Lung (tissue), 13 donors: ENCODE data around the gene HEPHL1. TPM values are rescaled to one million over a fixed set of nuclear protein-coding genes. Genes with fewer than 3 reads are reported as not detected.
"Not testable (repeated sequence)": the region's sequence is repeated elsewhere in the genome, so short reads cannot be mapped to it uniquely, and the experiment has no call there.

Source experiments
- ATAC-seq: fragments of 200-7000 bp; cut with Tn5 transposase; one replicate; pipeline ENCODE4 v1.9.1; 2020; ENCODE audit warnings: moderate number of reproducible peaks; ENCODE audit not compliant: insufficient read depth, low FRiP score
- DNase-seq, 3 donors: peaks; one replicate each; pipeline ENCODE4 v3.0.0-alpha.2; 2013 to 2017
- H3K27ac ChIP-seq, 2 donors: one replicate each; pipeline ENCODE4 v1.5.1; 2013; ENCODE audit warnings: mild to moderate bottlenecking in 2 of 2, moderate library complexity in 2 of 2, control low read depth in 1 of 2, inconsistent platforms in 1 of 2, low read depth in 1 of 2, low read length in 1 of 2
- H3K27me3 ChIP-seq, 3 donors: one replicate each; pipeline ENCODE4 v1.5.1; 2013; ENCODE audit warnings: low read length in 2 of 3; ENCODE audit not compliant: control insufficient read depth in 3 of 3, insufficient read depth in 3 of 3
- H3K36me3 ChIP-seq, 4 donors: one replicate each; pipeline ENCODE4 v1.5.1; 2013; ENCODE audit warnings: low read length in 4 of 4, mild to moderate bottlenecking in 1 of 4, moderate library complexity in 1 of 4; ENCODE audit not compliant: control insufficient read depth in 4 of 4, insufficient read depth in 4 of 4
- H3K4me1 ChIP-seq, 5 donors: one replicate each; pipeline ENCODE4 v1.5.1; 2013; ENCODE audit warnings: low read length in 5 of 5, mild to moderate bottlenecking in 2 of 5, moderate library complexity in 1 of 5; ENCODE audit not compliant: control insufficient read depth in 5 of 5, insufficient read depth in 5 of 5
- H3K4me3 ChIP-seq: one replicate; pipeline ENCODE4 v1.5.1; 2013; ENCODE audit warnings: mild to moderate bottlenecking, control low read depth, moderate library complexity
- H3K9ac ChIP-seq, 2 donors: one replicate each; pipeline ENCODE4 v1.5.1; 2013; ENCODE audit warnings: low read length in 2 of 2, control low read depth in 1 of 2; ENCODE audit not compliant: insufficient read depth in 1 of 2
- H3K9me3 ChIP-seq, 4 donors: one replicate each; pipeline ENCODE4 v1.5.1; 2013; ENCODE audit warnings: low read length in 3 of 4, mild to moderate bottlenecking in 1 of 4, moderate library complexity in 1 of 4; ENCODE audit not compliant: control insufficient read depth in 4 of 4, insufficient read depth in 3 of 4
- WGBS, 2 donors: extraction: QIAGEN DNeasy Blood & Tissue Kit; methylation state at CpG; one replicate each; pipeline ENCODE4 v1.1.7; 2013; 5-methylcytosine and 5-hydroxymethylcytosine counted together
- polyA plus RNA-seq, 2 donors: library from polyadenylated mRNA; stranded (reverse); fragments of 200-250 nt; gene quantifications; one replicate each; pipeline ENCODE4 v1.2.1, GENCODE V29; 2013
- small RNA-seq: library from RNA; depleted of rRNA; stranded (forward); fragments of <200 nt; gene quantifications from one replicate; pipeline ENCODE3, GENCODE V24; 2014; ENCODE audit warnings: low replicate concordance
- total RNA-seq, 2 donors: library from RNA; depleted of rRNA in 1 of 2; stranded (reverse); fragments of >200 nt in 1 of 2; gene quantifications; one replicate each; pipeline ENCODE4 v1.2.1, GENCODE V29; 2014 to 2021
- TF ChIP-seq, protein P1 (sequence below): IDR thresholded peaks from 2 replicates; pipeline ENCODE4 v1.5.1; 2012; ENCODE audit warnings: mild to moderate bottlenecking; ENCODE audit errors: control extremely low read depth, extremely low read depth
- donor health status: control.
- donor health status: control.
- donor health status: Bipolar disorder and iron deficiency.
- donor health status: healthy.
- donor health status: DM: yes; HTN: yes; CAD: no.

Gene HEPHL1
- total and polyA plus RNA-seq, 4 donors = not detected

GRCh38 chr11:94154095-94154856, 133.1 kb downstream of the HEPHL1 start:
- Histone ChIP-seq H3K27me3 (no peaks in the 10 kb centered on the region), H3K4me3 (no peak overlapping the region), H3K9me3 (no peaks in the 10 kb centered on the region), H3K27ac (no peak overlapping the region), H3K4me1 (peaks cover 0 to 25% (median 13%) of the 10 kb centered on the region in 5 donors), H3K9ac (no peak overlapping the region), H3K36me3 (peaks cover 0 to 4% (median 3%) of the 10 kb centered on the region in 4 donors)
- DNase-seq = no peak
- TF ChIP-seq, protein P1, sequence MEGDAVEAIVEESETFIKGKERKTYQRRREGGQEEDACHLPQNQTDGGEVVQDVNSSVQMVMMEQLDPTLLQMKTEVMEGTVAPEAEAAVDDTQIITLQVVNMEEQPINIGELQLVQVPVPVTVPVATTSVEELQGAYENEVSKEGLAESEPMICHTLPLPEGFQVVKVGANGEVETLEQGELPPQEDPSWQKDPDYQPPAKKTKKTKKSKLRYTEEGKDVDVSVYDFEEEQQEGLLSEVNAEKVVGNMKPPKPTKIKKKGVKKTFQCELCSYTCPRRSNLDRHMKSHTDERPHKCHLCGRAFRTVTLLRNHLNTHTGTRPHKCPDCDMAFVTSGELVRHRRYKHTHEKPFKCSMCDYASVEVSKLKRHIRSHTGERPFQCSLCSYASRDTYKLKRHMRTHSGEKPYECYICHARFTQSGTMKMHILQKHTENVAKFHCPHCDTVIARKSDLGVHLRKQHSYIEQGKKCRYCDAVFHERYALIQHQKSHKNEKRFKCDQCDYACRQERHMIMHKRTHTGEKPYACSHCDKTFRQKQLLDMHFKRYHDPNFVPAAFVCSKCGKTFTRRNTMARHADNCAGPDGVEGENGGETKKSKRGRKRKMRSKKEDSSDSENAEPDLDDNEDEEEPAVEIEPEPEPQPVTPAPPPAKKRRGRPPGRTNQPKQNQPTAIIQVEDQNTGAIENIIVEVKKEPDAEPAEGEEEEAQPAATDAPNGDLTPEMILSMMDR = no peak
- no peak for ATAC-seq
- 68 to 78% methylated on average over 3 of the region's 3 CpGs for WGBS, 2 donors

DNA sequence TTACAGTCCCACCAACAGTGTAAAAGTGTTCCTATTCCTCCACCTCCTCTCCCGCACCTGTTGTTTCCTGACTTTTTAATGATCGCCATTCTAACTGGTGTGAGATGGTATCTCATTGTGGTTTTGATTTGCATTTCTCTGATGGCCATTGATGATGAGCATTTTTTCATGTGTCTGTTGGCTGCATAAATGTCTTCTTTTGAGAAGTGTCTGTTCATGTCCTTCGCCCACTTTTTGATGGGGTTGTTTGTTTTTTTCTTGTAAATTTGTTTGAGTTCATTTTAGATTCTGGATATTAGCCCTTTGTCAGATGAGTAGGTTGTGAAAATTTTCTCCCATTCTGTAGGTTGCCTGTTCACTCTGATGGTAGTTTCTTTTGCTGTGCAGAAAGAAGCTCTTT, 136.2 kb downstream of the HEPHL1 start:
- H3K36me3 ChIP-seq, DNase-seq, ATAC-seq, H3K27me3 ChIP-seq, H3K4me3 ChIP-seq, H3K27ac ChIP-seq, H3K4me1 ChIP-seq, H3K9ac ChIP-seq, H3K9me3 ChIP-seq: not testable (repeated sequence)
- WGBS, 2 donors = 96 to 98% methylated on average over 2 to 3 of the region's 3 CpGs

Small RNAs within 50 kb of the gene (small RNA-seq; reads per million reads assigned to genes)
- not detected for gene AP002795.1

Other genes starting within 250 kb of the HEPHL1 start
- gene MED17, start 237.1 kb upstream of the HEPHL1 start, total RNA-seq = 10 to 100 TPM; 27.8 to 56.8 TPM
- gene MED17, start 237.1 kb upstream of the HEPHL1 start, polyA plus RNA-seq = 10 to 100 TPM in 1 of 2 donors, 1 to 10 TPM in 1; 9.2 to 13.0 TPM
- gene VSTM5, start 170.7 kb upstream of the HEPHL1 start, total RNA-seq = under 1 TPM; 0.37 to 0.58 TPM
- gene VSTM5, start 170.7 kb upstream of the HEPHL1 start, polyA plus RNA-seq = under 1 TPM; 0.08 to 0.13 TPM
- gene PANX1, start 107.5 kb downstream of the HEPHL1 start, total RNA-seq = 10 to 100 TPM; 18.6 to 25.7 TPM
- 10 to 100 TPM in 1 of 2 donors, 1 to 10 TPM in 1; 5.9 to 19.4 TPM for gene PANX1, start 107.5 kb downstream of the HEPHL1 start, polyA plus RNA-seq